ENCODE measurements around the gene COL24A1.
A peak's percentile ranks its signal among the peaks of the same experiment; 100 is the strongest.

Gene COL24A1

GRCh38 chr1:86156566-86157455 is at the start of gene COL24A1:
COL24A1 (minus strand) TSS chr1:86156772; CDS start chr1:86156396, 376 bp downstream.
- peak; percentile 52 for DNase-seq (ENCODE audit: low read depth)
- peak within 1 kb of the TSS; percentile 33 for H3K4me3 ChIP-seq (ENCODE audit: low read depth, low read length)

- no peak for DNase-seq (ENCODE audit: low read depth)
- no peak overlapping the region for H3K4me3 ChIP-seq (ENCODE audit: low read depth, low read length)
Observed at GRCh38 chr1:86205741-86206140, 49.2 kb upstream of the COL24A1 start.

GRCh38 chr1:86202552-86203340 is 46.2 kb upstream of the COL24A1 start:
- DNase-seq (ENCODE audit: low read depth), result no peak
- no peak overlapping the region for H3K4me3 ChIP-seq (ENCODE audit: low read depth, low read length)

- no peak for DNase-seq (ENCODE audit: low read depth)
Observed at GRCh38 chr1:86201311-86201710, 44.7 kb upstream of the COL24A1 start.

GRCh38 chr1:86200901-86201300 is 44.3 kb upstream of the COL24A1 start:
- no peak for DNase-seq (ENCODE audit: low read depth)
- no peak overlapping the region for H3K4me3 ChIP-seq (ENCODE audit: low read depth, low read length)

More at GRCh38 chr1:86201311-86201710, 44.7 kb upstream of the COL24A1 start:
- H3K4me3 ChIP-seq (ENCODE audit: low read depth, low read length), result no peak overlapping the region

GRCh38 chr1:86197206-86197855 is 40.8 kb upstream of the COL24A1 start:
- DNase-seq (ENCODE audit: low read depth), result no peak
- no peak overlapping the region for H3K4me3 ChIP-seq (ENCODE audit: low read depth, low read length)

- no peak overlapping the region for H3K4me3 ChIP-seq (ENCODE audit: low read depth, low read length)
- no peak for DNase-seq (ENCODE audit: low read depth)
Observed at GRCh38 chr1:86195281-86195680, 38.7 kb upstream of the COL24A1 start.

GRCh38 chr1:86194491-86195034 is 38.0 kb upstream of the COL24A1 start:
- H3K4me3 ChIP-seq (ENCODE audit: low read depth, low read length), result no peak overlapping the region
- DNase-seq (ENCODE audit: low read depth), result no peak

GRCh38 chr1:86192417-86192816 is 35.8 kb upstream of the COL24A1 start:
- H3K4me3 ChIP-seq (ENCODE audit: low read depth, low read length), result no peak overlapping the region
- no peak for DNase-seq (ENCODE audit: low read depth)

GRCh38 chr1:86191958-86192357 is 35.4 kb upstream of the COL24A1 start:
- no peak for DNase-seq (ENCODE audit: low read depth)
- H3K4me3 ChIP-seq (ENCODE audit: low read depth, low read length), result no peak overlapping the region

- H3K4me3 ChIP-seq (ENCODE audit: low read depth, low read length), result no peak overlapping the region
Observed at GRCh38 chr1:86190873-86191272, 34.3 kb upstream of the COL24A1 start.

GRCh38 chr1:86184426-86184825 is 27.9 kb upstream of the COL24A1 start:
- no peak overlapping the region for H3K4me3 ChIP-seq (ENCODE audit: low read depth, low read length)

More at GRCh38 chr1:86190873-86191272, 34.3 kb upstream of the COL24A1 start:
- no peak for DNase-seq (ENCODE audit: low read depth)

GRCh38 chr1:86183810-86184209 is 27.2 kb upstream of the COL24A1 start:
- no peak overlapping the region for H3K4me3 ChIP-seq (ENCODE audit: low read depth, low read length)

More at GRCh38 chr1:86184426-86184825, 27.9 kb upstream of the COL24A1 start:
- no peak for DNase-seq (ENCODE audit: low read depth)

GRCh38 chr1:86176226-86176625 is 19.7 kb upstream of the COL24A1 start:
- DNase-seq (ENCODE audit: low read depth), result no peak
- no peak overlapping the region for H3K4me3 ChIP-seq (ENCODE audit: low read depth, low read length)

More at GRCh38 chr1:86183810-86184209, 27.2 kb upstream of the COL24A1 start:
- DNase-seq (ENCODE audit: low read depth), result no peak

- no peak overlapping the region for H3K4me3 ChIP-seq (ENCODE audit: low read depth, low read length)
Observed at GRCh38 chr1:86175756-86176155, 19.2 kb upstream of the COL24A1 start.

GRCh38 chr1:86169625-86170024 is 13.1 kb upstream of the COL24A1 start:
- DNase-seq (ENCODE audit: low read depth), result no peak
- no peak overlapping the region for H3K4me3 ChIP-seq (ENCODE audit: low read depth, low read length)

More at GRCh38 chr1:86175756-86176155, 19.2 kb upstream of the COL24A1 start:
- DNase-seq (ENCODE audit: low read depth), result no peak

GRCh38 chr1:86159800-86160199 is 3.2 kb upstream of the COL24A1 start:
- DNase-seq (ENCODE audit: low read depth), result no peak
- no peak overlapping the region for H3K4me3 ChIP-seq (ENCODE audit: low read depth, low read length)

- peak; percentile 28 for DNase-seq (ENCODE audit: low read depth)
- peak overlapping the region; percentile 33 for H3K4me3 ChIP-seq (ENCODE audit: low read depth, low read length)
Observed at GRCh38 chr1:86155807-86156565, 586 bp downstream of the COL24A1 start.
